Measurements from ENCODE around the gene SLBP.

DNA sequence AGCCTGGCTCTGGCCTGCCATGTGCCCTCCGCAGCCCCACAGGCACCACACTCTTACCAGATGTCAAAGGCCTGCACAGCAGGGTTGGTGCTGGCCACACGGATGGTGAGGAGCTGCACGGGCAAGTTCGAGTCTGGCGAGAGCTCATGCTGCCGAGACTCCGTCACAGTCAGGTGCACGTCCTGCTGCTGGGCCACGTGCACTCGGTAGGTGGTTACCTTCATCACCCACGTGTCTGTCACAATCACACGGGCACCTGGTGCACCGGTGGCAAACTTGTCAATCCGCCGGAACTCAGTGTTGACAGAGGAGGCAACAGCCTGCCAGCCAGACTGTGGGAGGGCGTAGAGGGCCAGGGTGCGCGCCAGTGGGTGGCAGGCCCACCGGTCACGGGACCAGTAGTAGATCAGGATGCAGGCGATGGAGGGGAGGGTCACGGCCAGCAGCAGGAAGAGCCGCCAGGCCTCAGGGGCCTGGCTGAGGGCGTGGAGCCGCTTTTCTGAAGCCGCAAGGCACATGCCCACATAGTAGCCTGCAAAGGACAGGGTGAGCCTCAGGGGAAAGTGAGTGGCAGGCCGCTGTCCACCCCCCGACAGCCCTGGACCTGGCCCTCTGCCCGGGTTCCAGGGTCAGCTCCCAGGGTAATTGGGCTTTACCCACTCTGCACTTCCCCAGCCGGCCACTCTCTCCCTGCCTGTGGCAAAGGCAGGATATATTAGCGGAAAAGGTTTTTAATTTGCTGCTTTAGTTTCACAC is 6.2 kb upstream of the SLBP start:
- TF ChIP-seq POLR2A (IDR thresholded peaks at IDR 0.05) = no peak
- TF ChIP-seq, protein P1, sequence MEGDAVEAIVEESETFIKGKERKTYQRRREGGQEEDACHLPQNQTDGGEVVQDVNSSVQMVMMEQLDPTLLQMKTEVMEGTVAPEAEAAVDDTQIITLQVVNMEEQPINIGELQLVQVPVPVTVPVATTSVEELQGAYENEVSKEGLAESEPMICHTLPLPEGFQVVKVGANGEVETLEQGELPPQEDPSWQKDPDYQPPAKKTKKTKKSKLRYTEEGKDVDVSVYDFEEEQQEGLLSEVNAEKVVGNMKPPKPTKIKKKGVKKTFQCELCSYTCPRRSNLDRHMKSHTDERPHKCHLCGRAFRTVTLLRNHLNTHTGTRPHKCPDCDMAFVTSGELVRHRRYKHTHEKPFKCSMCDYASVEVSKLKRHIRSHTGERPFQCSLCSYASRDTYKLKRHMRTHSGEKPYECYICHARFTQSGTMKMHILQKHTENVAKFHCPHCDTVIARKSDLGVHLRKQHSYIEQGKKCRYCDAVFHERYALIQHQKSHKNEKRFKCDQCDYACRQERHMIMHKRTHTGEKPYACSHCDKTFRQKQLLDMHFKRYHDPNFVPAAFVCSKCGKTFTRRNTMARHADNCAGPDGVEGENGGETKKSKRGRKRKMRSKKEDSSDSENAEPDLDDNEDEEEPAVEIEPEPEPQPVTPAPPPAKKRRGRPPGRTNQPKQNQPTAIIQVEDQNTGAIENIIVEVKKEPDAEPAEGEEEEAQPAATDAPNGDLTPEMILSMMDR (IDR thresholded peaks at IDR 0.05) = no peak
